ELF-1 (cell line): Measurements from ENCODE around the gene PDRG1.

Source experiments
- DNase-seq: peaks from one replicate; pipeline ENCODE4 v3.0.0-alpha.2; 2016; ENCODE audit warnings: low read depth, low spot score

PDRG1 gene

DNA sequence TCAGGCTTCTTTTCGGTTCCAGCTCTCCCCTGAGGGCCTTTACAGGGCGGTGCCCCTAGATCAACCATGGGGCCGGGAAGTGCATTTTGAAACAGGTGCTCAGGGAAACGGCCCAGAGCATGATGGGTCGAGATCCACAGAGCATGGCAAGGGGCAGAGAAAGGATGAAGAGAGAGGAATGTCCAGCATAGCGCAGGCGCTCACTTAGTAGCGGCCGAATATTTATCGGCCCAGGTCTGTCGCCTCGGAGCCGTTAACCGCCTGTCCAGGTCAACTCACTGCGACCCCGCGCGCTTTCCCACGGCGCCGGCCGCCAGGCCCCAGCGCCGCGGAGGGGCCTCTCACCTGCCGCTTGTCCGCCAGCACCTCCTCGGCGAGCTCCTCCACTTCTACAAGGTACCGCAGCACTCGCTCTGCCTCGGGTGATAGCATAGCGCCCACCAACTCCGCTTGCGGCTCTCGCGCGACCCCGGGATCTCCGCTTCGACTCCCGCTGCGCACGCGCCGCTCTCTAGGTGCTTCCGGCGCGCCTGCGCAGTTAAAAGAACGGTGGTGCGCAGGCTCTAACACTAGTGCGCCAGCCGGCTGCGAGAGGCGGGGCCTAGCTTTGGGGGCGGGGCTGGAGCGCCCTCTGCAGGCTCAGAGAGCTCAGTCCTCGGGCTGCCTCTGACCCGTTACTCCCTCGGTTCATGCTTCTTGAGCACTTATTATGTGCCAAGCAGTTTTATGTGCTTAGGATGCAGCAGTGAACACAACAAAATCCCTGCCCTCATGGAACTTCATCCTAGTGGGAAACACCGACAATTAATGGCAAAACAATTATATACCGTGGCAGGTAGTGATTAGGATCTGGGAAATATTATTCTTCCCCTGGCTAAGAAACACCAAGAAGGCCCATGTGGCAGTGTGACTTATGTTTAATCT, at the start of gene PDRG1:
TSS of gene PDRG1 (minus strand) at position 517 of the 924 bp plus-strand sequence. CDS start at position 432, 85 bp downstream.
- peak; percentile 96 for DNase-seq

GRCh38 chr20:31998246-31998645, 46.4 kb upstream of the PDRG1 start:
- no peak for DNase-seq

GRCh38 chr20:31996996-31997395, 45.1 kb upstream of the PDRG1 start:
- DNase-seq, result no peak

GRCh38 chr20:31992086-31992485, 40.2 kb upstream of the PDRG1 start:
- DNase-seq, result no peak

- DNase-seq, result no peak
Observed at GRCh38 chr20:31991339-31991705, 39.5 kb upstream of the PDRG1 start.

DNA sequence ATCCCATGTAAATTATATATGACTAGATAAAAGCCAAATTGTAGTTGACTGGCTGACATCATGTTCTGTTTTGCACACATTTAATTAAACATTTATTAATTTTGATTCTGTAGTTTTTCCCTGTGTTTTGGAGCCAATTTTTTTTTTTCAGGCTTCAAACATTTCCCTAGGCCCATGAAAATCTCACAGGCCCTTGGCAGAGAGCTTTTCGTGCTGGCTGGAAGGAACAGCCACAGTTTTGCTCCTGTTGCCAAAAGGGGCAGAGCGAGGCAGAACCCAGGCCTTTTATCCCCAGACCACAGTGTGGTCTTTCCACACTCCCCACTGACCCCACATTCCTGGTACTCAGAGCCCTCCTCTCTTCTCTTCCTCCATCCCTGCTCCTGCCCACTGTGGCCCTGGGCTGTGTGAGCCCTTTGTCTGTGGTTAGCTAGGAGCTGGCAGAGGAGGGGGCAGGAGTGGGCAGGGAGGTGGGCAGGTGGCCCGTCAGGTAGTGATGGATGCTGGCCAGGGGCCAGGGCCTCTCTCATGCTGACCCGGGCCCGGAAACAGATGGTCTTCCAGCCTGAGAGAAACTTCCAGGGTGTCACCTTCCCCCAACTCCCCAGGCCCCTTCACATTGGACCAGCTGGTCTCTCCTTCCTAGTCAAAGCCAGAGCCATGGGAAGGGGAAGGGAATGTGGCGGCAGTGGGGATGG, 38.9 kb upstream of the PDRG1 start:
- no peak for DNase-seq

DNA sequence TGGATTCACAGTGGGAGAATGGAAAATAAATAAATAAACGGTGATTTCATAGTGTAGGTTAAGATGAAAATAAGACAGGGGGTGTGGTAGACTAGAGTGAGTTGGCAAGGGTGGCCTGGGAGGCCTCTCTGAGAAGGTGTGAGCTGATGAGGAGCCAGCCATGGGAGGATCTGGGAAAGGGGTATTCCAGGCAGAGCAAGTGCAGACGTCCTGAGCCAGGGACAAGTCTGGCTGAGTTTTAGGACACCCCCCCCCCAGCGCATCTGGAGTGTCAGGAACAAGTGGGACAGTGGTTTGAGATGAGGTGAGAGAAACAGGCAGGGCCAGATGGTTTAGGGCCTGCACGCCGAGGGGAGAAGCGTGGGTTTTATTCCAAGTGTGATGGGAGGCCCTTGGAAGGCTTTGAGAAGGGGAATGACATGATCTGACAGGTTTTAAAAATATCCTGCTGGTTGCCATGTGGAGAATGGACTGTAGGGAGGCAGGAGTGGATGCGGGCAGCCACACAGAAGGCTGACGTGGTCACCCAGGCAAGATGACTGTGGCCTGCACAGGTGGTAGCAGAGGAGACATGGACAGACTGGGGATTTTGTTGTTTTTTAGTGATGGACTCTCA, 37.3 kb upstream of the PDRG1 start:
- no peak for DNase-seq

GRCh38 chr20:31988430-31989015, 36.7 kb upstream of the PDRG1 start:
- no peak for DNase-seq

DNA sequence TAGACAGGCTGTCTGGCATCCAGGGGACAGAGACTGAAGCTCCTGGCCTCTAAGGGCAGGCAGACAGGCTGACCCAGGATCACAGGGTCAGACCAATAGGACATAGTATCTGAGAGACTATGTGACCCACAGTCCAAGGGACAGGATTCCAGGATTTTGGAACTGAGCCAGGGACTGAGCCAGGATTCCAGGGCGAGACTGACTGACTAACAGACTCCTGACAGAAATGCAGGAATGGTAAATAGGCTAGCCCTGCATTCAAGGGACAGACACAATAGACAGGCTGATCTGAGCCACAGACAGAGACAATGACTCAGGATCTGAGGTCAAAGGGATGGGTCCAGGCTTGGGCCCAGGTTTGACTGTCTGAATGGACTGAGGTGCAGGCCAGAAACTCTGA, 35.9 kb upstream of the PDRG1 start:
- no peak for DNase-seq

DNA sequence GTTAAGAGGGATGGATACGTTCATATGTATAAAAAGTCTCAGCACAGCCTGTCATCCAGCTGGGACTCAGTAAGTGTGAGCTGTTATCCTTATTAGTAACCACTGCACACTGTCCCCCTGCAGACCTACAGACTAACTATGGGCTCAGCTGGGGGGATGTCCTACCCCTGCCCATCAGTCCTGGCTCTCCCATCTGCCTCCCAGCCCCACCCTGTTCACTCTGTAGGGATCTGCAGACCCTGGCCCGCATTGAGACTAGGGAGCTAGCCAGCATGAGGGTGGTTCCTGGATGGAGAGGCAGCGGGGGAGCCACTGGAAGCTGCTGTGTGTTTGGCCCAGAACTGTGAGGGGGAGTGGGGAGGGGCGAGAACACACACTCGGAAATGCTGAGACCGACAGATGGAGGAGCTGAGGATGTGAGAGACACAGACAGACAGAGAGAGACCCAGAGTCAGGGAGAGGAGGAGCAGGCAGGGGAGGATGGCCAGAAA, 33.2 kb upstream of the PDRG1 start:
- DNase-seq, result no peak

GRCh38 chr20:31981784-31982183, 29.9 kb upstream of the PDRG1 start:
- no peak for DNase-seq

GRCh38 chr20:31979713-31980426, 28.0 kb upstream of the PDRG1 start:
- DNase-seq, result peak; percentile 16

GRCh38 chr20:31977080-31977479, 25.2 kb upstream of the PDRG1 start:
- no peak for DNase-seq

GRCh38 chr20:31975874-31976273, 24.0 kb upstream of the PDRG1 start:
- DNase-seq, result no peak

DNA sequence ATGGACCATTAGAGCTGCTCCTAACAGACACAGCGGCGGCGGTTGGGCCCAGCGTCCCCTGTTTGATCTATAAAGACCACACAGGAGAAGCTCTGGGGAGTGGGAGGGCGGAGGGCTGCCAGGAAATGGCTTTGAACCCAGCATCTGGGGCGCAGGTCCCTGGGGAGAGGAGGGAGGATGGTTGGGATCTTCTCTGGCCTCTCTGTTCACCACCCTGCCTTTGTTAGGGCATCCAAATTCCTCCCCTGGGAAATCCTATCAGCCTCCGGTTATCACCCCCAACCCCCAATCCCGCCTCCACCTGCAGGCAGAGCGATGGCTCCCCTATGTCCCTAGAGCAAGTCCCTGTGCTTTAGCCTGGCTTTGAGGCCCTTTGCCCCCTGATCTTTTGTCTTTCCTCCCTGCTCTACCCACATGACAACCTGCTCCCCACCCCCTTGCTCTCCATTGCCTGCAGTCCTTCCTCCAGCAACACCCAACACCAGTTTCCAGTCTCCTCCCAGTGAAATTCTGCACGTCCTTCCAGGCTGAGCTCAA, 23.2 kb upstream of the PDRG1 start:
- peak; percentile 65 for DNase-seq

DNA sequence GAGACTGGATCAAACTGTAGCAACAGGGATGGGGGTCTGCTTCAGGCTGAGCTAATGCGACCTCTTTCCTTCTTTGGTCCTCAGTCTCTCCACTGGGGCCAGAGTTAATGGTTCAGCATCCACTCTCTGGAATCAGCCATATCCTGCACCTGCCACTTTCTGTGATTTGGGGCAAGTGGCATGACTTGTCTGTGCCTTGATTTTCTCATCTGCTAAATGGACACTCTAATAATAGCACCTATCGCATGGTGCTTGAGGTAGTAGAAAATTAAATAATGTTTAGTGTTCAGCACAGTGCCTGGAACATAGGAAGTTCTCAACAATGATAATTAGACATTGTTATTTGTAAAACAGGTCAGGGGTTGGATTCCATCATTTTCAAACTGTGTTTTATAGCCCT, 22.4 kb upstream of the PDRG1 start:
- DNase-seq, result no peak

DNA sequence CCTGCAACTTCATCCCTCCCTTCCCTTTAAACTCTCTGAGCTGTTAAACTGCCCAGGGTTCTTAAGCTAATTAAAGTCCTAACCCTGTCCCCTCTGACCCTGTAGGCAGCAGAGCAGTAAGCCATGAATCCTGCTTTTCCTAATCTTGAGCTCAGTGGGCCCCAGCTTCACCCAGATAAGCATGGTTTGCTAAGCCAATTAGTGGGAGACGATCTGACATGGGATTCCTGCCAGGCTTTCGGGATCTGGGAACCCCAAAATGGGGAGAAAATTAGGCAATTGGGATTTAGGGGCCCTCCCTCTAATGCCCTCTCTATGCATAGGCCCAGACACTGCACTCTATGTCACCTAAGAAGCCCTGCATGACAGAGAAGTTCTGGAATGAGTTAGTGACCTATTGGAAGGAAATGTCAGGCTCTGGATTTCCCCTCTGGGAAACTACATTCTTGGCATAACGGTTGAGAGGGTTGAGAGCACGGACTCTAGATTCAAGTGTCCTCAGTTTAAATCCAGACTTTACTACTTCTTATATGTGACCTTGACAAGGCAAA, 20.7 kb upstream of the PDRG1 start:
- DNase-seq, result peak; percentile 53

GRCh38 chr20:31969991-31970390, 18.1 kb upstream of the PDRG1 start:
- DNase-seq, result no peak

DNA sequence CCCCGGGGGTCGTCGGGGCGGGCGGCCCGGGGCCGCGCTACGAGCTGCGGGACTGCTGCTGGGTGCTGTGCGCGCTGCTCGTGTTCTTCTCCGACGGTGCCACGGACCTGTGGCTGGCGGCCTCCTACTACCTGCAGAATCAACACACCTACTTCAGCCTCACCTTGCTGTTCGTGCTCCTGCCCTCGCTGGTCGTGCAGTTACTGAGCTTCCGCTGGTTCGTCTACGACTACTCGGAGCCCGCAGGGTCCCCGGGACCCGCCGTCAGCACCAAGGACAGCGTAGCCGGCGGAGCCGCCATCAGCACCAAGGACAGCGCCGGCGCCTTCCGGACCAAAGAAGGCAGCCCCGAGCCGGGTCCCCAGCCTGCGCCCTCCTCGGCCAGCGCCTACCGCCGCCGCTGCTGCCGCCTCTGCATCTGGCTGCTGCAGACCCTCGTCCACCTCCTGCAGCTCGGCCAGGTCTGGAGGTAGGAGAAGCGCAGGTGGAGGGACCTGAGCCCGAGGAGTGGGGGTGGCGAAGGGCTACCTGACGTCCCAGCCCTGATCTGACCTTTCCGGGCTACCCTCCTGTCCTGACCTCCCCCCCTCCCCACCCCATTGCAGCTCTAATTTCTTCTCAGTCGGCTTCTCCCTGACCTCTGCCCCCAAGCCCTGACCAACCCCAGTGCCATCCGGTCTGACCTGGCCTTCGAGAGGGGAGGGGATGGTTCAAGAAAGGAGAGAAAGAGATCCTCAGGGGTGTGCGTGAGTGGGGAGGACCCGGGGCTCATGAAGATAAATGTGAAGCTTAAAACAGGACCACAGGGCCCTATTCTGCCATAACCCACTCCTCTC, 16.7 kb upstream of the PDRG1 start:
- peak; percentile 95 for DNase-seq

- DNase-seq, result no peak
Observed at GRCh38 chr20:31967830-31968249, 16.0 kb upstream of the PDRG1 start, which contains the start of gene XKR7. Gene XKR7, plus strand, starts transcription at chr20:31968151. Its CDS starts 25 bp downstream, at chr20:31968176.
